Measurements from ENCODE around the gene SV2C.
A peak's percentile ranks its signal among the peaks of the same experiment; 100 is the strongest.
"Not testable (repeated sequence)": the region's sequence is repeated elsewhere in the genome, so short reads cannot be mapped to it uniquely, and the experiment has no call there.

Gene SV2C

GRCh38 chr5:76319673-76320072 lies 236.5 kb downstream of the SV2C start:
- H3K9ac ChIP-seq (ENCODE audit: low read length): no peak overlapping the region
- no peak overlapping the region for H2BK120ac ChIP-seq (ENCODE audit: insufficient read depth, low read length, poor library complexity)
- H3K14ac ChIP-seq (ENCODE audit: low read length): no peak overlapping the region
- H3K79me2 ChIP-seq (ENCODE audit: control insufficient read depth, insufficient read depth, low read length, poor library complexity): no peaks in the 10 kb centered on the region
- no peak overlapping the region for H3K4ac ChIP-seq (ENCODE audit: low read depth, low read length)
- no peak overlapping the region for H3K23ac ChIP-seq (ENCODE audit: low read length)
- no peak overlapping the region for H3K4me2 ChIP-seq (ENCODE audit: low read length)
- no peak overlapping the region for H2AK5ac ChIP-seq (ENCODE audit: low read length)
- no peak overlapping the region for H2BK12ac ChIP-seq (ENCODE audit: low read length)
- no peak overlapping the region for H2AFZ ChIP-seq (ENCODE audit: insufficient read depth, low read length, poor library complexity)
- H3K36me3 ChIP-seq (ENCODE audit: control insufficient read depth in 1 of 2, insufficient read depth in 2 of 2, low read length in 2 of 2): no peaks in the 10 kb centered on the region
- no peak overlapping the region for H3K4me3 ChIP-seq (ENCODE audit: low read depth, low read length)
- no peak overlapping the region for H2BK5ac ChIP-seq (ENCODE audit: low read depth, low read length, poor library complexity)
- H4K91ac ChIP-seq (ENCODE audit: low read depth, low read length): no peak overlapping the region
- no peak overlapping the region for H4K8ac ChIP-seq (ENCODE audit: low read depth, low read length)
- no CpG with 5 or more reads among the region's 7 CpGs for WGBS (ENCODE audit: extremely low coverage, insufficient coverage, insufficient read length)
- H3K18ac ChIP-seq (ENCODE audit: low read length): no peak overlapping the region
- no peak for DNase-seq
- no peaks in the 10 kb centered on the region for H3K4me1 ChIP-seq (ENCODE audit: control insufficient read depth in 1 of 2, insufficient read depth in 2 of 2, low read length in 2 of 2)
- H3K27ac ChIP-seq (ENCODE audit: low read depth, low read length): no peak overlapping the region
- H4K12ac ChIP-seq (ENCODE audit: low read depth, low read length): no peak overlapping the region
- no peaks in the 10 kb centered on the region for H3K79me1 ChIP-seq (ENCODE audit: low read length)
- H3K9me3 ChIP-seq (ENCODE audit: insufficient read depth, low read depth, low read length): no peaks in the 10 kb centered on the region
- no peaks in the 10 kb centered on the region for H3K27me3 ChIP-seq (ENCODE audit: insufficient read depth, low read length)

GRCh38 chr5:76323494-76323893 lies 240.3 kb downstream of the SV2C start:
- not testable (repeated sequence) for H4K12ac ChIP-seq (ENCODE audit: low read depth, low read length); H3K18ac ChIP-seq (ENCODE audit: low read length); H3K79me2 ChIP-seq (ENCODE audit: control insufficient read depth, insufficient read depth, low read length, poor library complexity); H3K4ac ChIP-seq (ENCODE audit: low read depth, low read length); H2AK5ac ChIP-seq (ENCODE audit: low read length); H3K14ac ChIP-seq (ENCODE audit: low read length); H3K4me2 ChIP-seq (ENCODE audit: low read length); H2BK5ac ChIP-seq (ENCODE audit: low read depth, low read length, poor library complexity); H4K91ac ChIP-seq (ENCODE audit: low read depth, low read length); DNase-seq; H3K23ac ChIP-seq (ENCODE audit: low read length); H3K4me1 ChIP-seq (ENCODE audit: control insufficient read depth in 1 of 2, insufficient read depth in 2 of 2, low read length in 2 of 2); H3K4me3 ChIP-seq (ENCODE audit: low read depth, low read length); H2AFZ ChIP-seq (ENCODE audit: insufficient read depth, low read length, poor library complexity); H3K79me1 ChIP-seq (ENCODE audit: low read length); H3K27me3 ChIP-seq (ENCODE audit: insufficient read depth, low read length); H2BK12ac ChIP-seq (ENCODE audit: low read length); H2BK120ac ChIP-seq (ENCODE audit: insufficient read depth, low read length, poor library complexity); H3K9me3 ChIP-seq (ENCODE audit: insufficient read depth, low read depth, low read length); H3K9ac ChIP-seq (ENCODE audit: low read length); H3K36me3 ChIP-seq (ENCODE audit: control insufficient read depth in 1 of 2, insufficient read depth in 2 of 2, low read length in 2 of 2); H3K27ac ChIP-seq (ENCODE audit: low read depth, low read length); H4K8ac ChIP-seq (ENCODE audit: low read depth, low read length)
- WGBS (ENCODE audit: extremely low coverage, insufficient coverage, insufficient read length): no CpG with 5 or more reads among the region's 1 CpG

- H2BK12ac ChIP-seq (ENCODE audit: low read length): no peak overlapping the region
- H3K36me3 ChIP-seq (ENCODE audit: control insufficient read depth in 1 of 2, insufficient read depth in 2 of 2, low read length in 2 of 2): no peaks in the 10 kb centered on the region
- no peaks in the 10 kb centered on the region for H3K27me3 ChIP-seq (ENCODE audit: insufficient read depth, low read length)
- peaks cover 6 to 9% of the 10 kb centered on the region in 2 experiments for H3K4me1 ChIP-seq (ENCODE audit: control insufficient read depth in 1 of 2, insufficient read depth in 2 of 2, low read length in 2 of 2)
- DNase-seq: no peak
- no peak overlapping the region for H3K4me3 ChIP-seq (ENCODE audit: low read depth, low read length)
- H4K91ac ChIP-seq (ENCODE audit: low read depth, low read length): no peak overlapping the region
- H3K79me1 ChIP-seq (ENCODE audit: low read length): no peaks in the 10 kb centered on the region
- no peak overlapping the region for H3K14ac ChIP-seq (ENCODE audit: low read length)
- peaks cover 2% of the 10 kb centered on the region for H3K79me2 ChIP-seq (ENCODE audit: control insufficient read depth, insufficient read depth, low read length, poor library complexity)
- H3K27ac ChIP-seq (ENCODE audit: low read depth, low read length): no peak overlapping the region
- no peaks in the 10 kb centered on the region for H3K9me3 ChIP-seq (ENCODE audit: insufficient read depth, low read depth, low read length)
- H2BK120ac ChIP-seq (ENCODE audit: insufficient read depth, low read length, poor library complexity): no peak overlapping the region
- H3K4me2 ChIP-seq (ENCODE audit: low read length): no peak overlapping the region
- H2AFZ ChIP-seq (ENCODE audit: insufficient read depth, low read length, poor library complexity): no peak overlapping the region
- H3K9ac ChIP-seq (ENCODE audit: low read length): no peak overlapping the region
- H4K12ac ChIP-seq (ENCODE audit: low read depth, low read length): no peak overlapping the region
- no peak overlapping the region for H2AK5ac ChIP-seq (ENCODE audit: low read length)
- H3K4ac ChIP-seq (ENCODE audit: low read depth, low read length): no peak overlapping the region
- H3K18ac ChIP-seq (ENCODE audit: low read length): no peak overlapping the region
- H2BK5ac ChIP-seq (ENCODE audit: low read depth, low read length, poor library complexity): no peak overlapping the region
- H4K8ac ChIP-seq (ENCODE audit: low read depth, low read length): no peak overlapping the region
- peak overlapping the region; percentile 25 for H3K23ac ChIP-seq (ENCODE audit: low read length)
- no CpG with 5 or more reads among the region's 7 CpGs for WGBS (ENCODE audit: extremely low coverage, insufficient coverage, insufficient read length)
These were observed 242.1 kb downstream of the SV2C start for GRCh38 chr5:76325326-76325725.

- no peak overlapping the region for H2BK120ac ChIP-seq (ENCODE audit: insufficient read depth, low read length, poor library complexity)
- no peak overlapping the region for H3K14ac ChIP-seq (ENCODE audit: low read length)
- H2BK5ac ChIP-seq (ENCODE audit: low read depth, low read length, poor library complexity): no peak overlapping the region
- no peak overlapping the region for H3K4me3 ChIP-seq (ENCODE audit: low read depth, low read length)
- peaks cover 6 to 9% of the 10 kb centered on the region in 2 experiments for H3K4me1 ChIP-seq (ENCODE audit: control insufficient read depth in 1 of 2, insufficient read depth in 2 of 2, low read length in 2 of 2)
- no peak overlapping the region for H4K8ac ChIP-seq (ENCODE audit: low read depth, low read length)
- no peak overlapping the region for H2BK12ac ChIP-seq (ENCODE audit: low read length)
- H2AK5ac ChIP-seq (ENCODE audit: low read length): no peak overlapping the region
- no peak overlapping the region for H3K23ac ChIP-seq (ENCODE audit: low read length)
- H3K79me2 ChIP-seq (ENCODE audit: control insufficient read depth, insufficient read depth, low read length, poor library complexity): peaks cover 2% of the 10 kb centered on the region
- H3K9ac ChIP-seq (ENCODE audit: low read length): no peak overlapping the region
- H3K9me3 ChIP-seq (ENCODE audit: insufficient read depth, low read depth, low read length): no peaks in the 10 kb centered on the region
- no peaks in the 10 kb centered on the region for H3K27me3 ChIP-seq (ENCODE audit: insufficient read depth, low read length)
- no peaks in the 10 kb centered on the region for H3K36me3 ChIP-seq (ENCODE audit: control insufficient read depth in 1 of 2, insufficient read depth in 2 of 2, low read length in 2 of 2)
- DNase-seq: no peak
- H2AFZ ChIP-seq (ENCODE audit: insufficient read depth, low read length, poor library complexity): no peak overlapping the region
- WGBS (ENCODE audit: extremely low coverage, insufficient coverage, insufficient read length): no CpG with 5 or more reads among the region's 3 CpGs
- no peak overlapping the region for H4K91ac ChIP-seq (ENCODE audit: low read depth, low read length)
- H3K4ac ChIP-seq (ENCODE audit: low read depth, low read length): no peak overlapping the region
- no peak overlapping the region for H4K12ac ChIP-seq (ENCODE audit: low read depth, low read length)
- no peak overlapping the region for H3K27ac ChIP-seq (ENCODE audit: low read depth, low read length)
- no peak overlapping the region for H3K4me2 ChIP-seq (ENCODE audit: low read length)
- H3K79me1 ChIP-seq (ENCODE audit: low read length): no peaks in the 10 kb centered on the region
- H3K18ac ChIP-seq (ENCODE audit: low read length): no peak overlapping the region
These were observed 242.8 kb downstream of the SV2C start for GRCh38 chr5:76325876-76326491.
